ENCODE data around the gene FGF14.

Gene FGF14

DNA sequence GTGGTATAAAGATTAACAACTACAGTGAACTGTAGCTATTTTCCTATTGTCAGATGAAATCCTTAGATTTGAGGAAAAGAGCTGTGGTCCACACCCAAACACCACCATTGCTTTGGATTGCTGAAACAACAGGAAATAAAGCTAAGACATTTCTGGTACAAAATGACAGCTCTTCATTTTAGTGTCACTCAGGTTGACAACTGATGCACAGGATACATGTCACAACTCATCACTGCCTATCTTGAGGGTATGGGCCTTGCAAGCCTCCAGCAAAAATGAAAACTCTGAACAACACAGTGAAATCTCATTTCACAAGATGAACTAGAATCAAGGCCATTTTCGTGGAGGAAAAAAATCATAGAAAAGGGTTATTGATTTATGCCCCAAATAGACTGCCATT lies 609.7 kb downstream of the FGF14 start:
- DNase-seq (ENCODE audit: low read depth in 2 of 2), result no peak

DNA sequence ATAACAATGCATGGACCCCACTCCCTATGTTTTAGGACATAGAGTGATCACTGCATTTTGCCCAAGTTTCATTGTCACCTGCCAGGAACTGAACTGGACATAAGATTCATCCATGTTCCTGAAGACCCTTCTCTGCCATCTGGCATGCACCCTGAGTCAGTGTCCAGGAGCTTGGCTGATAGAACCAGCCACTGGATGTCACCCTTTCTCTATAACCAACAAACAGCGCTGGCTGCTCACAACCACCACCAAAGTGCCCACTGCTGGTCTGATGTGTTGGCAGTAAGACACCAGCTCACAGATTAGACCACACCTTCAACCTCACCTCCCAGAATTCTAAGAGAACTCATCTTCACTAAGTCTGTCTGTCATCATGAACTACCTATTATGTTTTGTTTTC lies 616.0 kb downstream of the FGF14 start:
- DNase-seq (ENCODE audit: low read depth in 2 of 2), result no peak

DNA sequence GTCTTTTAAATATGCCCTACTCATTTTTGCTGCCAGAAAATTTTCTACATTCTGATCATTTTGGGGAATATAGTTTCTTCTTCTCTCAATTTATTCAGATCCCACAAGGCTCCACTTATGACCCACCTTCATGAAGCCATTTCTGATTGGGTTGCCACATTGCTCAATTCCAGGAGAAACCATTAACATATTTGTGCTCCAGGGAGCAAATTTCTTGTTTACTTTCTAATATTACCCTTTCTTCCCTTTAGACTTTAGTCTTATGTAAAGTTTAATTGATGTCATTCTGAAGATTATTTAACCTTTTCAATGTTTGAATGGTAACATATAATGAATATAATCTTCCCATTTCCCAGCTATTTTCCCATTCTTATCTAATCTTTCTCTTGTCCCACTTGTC lies 617.5 kb downstream of the FGF14 start:
- no peak for DNase-seq (ENCODE audit: low read depth in 2 of 2)

DNA sequence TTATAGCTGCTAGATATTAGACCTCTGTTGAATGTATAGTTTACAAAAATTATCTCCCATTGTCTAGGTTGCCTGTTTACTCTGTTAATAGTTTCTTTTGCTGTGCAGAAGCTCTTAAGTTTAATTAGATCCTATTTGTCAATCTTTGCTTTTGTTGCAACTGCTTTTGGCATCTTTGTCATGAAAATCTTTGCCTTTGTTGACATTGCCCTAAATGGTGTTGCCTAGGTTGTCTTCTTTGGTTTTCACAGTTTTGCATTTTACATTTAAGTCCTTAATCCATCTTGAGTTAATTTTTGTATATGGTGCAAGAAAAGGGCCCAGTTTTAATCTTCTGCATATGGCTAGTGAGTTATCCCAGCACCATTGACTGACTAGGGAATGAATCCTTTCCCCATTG lies 618.3 kb downstream of the FGF14 start:
- DNase-seq (ENCODE audit: low read depth in 2 of 2), result no peak

DNA sequence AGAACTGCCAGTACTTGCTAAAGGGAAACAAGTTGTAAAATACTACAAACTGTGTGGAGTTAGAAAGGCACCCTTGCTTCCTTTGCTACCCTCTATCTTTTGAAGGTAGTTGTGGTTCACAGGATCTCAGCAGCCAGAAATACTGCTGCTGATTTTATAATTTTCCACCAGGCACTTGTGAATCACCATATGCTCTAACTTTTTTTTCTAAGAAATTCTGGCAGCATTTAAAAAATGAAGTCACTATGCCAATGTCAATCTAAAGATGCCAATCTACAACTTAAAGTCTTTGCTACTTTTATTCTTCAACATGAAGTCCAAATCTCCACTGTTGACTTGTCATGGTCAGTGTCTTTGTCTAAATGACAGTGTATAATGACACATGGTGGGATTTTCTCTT lies 621.6 kb downstream of the FGF14 start:
- no peak for DNase-seq (ENCODE audit: low read depth in 2 of 2)

DNA sequence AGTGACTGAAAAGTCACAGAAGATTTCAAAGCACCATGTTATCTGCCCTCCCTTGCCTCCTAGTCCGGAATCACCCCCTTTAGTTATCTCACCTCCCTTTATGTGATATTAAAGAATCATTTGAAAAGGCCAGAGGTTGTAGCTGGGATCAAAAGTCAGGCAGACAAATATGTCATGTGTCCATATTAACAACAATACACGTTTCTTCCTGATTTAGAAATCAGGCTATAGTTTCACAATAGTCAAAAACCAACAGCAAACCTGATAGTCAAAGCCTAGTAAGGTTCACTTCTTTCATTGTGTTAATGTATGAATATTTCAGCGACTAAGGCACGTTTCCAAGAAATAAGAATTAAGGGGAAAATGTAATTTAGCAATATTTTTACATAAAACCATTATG lies 622.7 kb downstream of the FGF14 start:
- no peak for DNase-seq (ENCODE audit: low read depth in 2 of 2)

DNA sequence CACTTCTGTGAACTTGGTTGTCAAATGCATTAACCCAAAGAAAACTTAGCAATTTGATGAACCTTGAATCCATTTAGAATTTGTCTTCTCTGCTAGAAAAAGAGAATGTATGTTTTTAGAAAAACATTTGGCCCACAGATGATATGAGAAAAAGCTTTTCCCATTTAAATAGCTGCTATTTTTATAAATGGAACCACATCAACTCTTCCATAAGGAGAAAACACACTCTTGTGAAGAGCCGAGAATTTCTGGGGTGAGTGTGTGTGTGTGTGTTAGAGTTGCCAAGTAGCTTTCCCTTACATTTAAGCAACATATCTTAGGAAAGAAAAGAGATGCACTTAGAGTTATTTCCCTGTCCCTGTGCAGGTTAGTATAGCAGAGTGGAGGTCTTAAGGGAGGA lies 626.6 kb downstream of the FGF14 start:
- DNase-seq (ENCODE audit: low read depth in 2 of 2), result no peak

DNA sequence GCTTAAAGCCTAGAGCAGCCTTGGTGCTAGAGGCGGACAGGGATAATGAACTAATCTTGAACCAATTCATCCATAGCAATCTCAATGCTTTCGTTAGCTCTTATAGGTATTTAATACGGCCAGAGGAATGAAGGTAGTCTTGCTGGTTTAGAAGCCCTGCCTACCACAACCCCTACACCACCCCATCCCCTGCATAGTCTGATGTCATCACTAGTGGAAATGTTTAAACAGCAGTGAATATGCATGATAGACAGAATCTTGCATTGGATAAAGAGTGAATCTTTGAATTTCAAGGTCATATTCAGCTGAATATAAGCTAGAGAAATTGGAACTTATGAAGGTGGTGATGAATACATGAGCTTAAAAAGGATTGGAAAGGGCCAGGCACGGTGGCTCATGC lies 627.5 kb downstream of the FGF14 start:
- no peak for DNase-seq (ENCODE audit: low read depth in 2 of 2)

DNA sequence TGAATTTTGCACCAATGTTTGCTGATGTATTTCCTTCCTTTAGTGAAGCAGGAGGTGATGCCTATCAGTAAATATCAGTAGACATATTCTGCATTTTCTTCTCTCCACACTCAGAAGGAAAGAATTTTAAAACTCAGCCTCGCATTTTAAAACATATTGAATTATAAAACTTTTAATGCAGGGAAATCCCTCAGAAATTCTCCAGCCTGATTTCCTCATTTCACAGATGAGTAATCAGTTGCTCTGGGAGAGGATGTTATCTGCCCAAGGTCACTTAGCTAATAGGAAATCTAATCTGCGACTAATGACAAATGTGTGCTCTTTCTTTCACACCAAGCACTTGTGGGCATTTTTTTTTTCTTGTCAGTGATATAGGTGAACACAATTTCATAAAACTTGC lies 628.8 kb downstream of the FGF14 start:
- no peak for DNase-seq (ENCODE audit: low read depth in 2 of 2)

DNA sequence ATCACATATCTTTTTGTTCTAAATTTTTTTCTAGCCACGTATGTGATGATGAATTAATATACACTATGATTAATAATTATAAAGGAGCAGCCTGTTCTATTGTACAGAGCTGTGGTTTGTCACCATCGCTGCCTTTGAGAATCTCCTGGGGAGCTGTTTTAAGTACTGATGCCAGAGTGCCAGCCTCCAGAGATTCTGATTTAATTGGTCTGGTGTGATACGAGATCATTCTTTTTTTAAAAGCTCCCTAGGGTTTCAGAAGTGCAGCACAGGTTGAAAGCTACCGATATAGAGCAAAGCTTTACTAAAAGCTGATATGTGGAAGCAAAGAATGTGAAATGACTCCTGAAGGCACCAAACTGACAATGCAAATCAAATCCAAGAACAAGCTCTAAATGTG lies 634.7 kb downstream of the FGF14 start:
- DNase-seq (ENCODE audit: low read depth in 2 of 2), result no peak

DNA sequence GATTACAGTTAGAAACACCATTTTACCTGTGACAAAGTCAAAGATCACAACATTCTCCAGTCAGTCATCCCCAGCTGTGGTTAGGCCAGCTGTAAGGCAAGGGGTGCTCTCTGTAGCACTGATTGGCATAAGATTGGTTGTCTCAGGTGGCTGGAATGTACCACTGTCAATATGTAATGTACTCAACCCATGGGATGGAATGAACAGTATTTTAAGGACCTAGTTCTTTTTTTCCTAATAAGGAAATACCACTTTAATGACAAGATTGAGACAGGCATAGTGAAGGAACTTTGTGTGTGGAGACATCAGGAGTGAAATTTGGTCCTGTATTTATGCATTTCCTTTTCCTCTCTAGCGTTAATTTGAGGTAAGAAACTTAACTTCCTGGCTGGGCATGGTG lies 638.7 kb downstream of the FGF14 start:
- no peak for DNase-seq (ENCODE audit: low read depth in 2 of 2)

DNA sequence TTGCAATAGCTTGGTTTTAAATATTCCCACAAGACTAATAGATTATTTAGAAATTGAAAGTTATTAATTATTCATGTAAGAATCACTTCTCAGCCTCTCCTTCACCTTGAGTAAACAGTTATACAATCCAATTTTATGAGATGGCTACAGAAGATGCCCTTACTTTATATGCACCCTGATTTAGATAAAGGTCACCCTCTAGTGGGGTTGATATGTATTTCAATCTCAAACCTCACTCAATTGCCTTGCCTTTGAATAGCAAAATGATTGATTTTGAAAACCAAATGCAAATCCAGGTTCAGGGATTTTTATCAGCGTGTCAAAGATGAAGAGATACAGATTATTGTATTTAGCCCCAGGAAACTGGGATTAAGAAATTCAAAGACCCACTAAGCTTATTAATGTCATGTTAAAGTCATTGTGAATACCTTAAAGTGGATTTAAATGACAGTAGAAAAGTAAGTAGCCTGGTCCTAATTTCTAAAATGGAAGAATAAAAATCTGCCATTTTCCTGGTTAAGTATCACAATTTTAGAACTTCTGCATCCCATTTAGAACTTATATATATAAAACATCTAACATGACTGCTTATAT lies 644.3 kb downstream of the FGF14 start:
- no peak for DNase-seq (ENCODE audit: low read depth in 2 of 2)

DNA sequence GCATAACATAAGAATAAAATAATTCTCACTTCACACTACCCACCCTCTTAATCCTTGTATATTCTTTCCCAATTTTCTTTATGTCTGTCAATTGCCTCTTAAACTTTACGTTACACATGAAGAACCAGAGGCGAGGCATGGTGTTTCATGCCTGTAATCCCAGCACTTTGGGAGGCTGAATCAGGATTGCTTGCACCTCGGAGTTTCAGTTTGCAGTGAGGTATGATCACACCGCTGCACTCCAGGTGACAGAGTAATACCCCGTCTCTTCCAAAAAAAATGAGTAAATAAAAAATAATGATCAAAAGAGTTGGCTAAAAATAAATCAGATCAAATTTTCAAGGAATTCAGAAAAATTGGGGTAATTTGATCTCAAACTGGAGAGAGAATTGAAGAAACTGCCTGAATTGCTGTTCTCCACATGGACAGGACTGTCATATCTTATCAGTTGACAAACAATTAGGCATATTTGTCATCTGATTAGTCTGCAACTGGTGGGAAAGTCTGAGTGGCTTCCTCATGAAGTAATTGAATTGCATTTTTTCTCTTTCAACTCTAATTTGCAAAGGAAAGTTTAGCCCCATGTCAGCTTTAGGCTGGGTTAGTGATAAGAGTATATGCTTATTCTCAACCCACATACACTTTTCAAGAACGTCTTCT lies 646.5 kb downstream of the FGF14 start:
- no peak for DNase-seq (ENCODE audit: low read depth in 2 of 2)

DNA sequence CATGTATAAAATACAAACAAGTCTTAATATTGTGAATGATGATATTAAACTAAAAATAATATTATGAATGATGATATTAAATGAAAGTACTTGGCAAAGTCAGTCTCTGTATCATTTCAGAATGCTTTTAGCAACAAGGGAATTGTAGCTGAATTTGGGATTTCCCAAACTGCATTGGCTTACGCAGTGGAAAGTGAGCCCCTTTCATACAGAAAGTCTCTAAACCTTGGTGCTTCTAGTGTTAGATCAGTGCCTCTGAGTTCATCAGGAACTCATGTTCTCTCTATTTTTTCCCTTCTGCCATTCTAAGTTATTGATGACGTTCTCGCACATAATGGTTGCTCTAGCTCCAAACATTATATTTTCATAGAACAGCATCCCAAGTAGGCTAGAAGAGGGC lies 649.4 kb downstream of the FGF14 start:
- no peak for DNase-seq (ENCODE audit: low read depth in 2 of 2)

DNA sequence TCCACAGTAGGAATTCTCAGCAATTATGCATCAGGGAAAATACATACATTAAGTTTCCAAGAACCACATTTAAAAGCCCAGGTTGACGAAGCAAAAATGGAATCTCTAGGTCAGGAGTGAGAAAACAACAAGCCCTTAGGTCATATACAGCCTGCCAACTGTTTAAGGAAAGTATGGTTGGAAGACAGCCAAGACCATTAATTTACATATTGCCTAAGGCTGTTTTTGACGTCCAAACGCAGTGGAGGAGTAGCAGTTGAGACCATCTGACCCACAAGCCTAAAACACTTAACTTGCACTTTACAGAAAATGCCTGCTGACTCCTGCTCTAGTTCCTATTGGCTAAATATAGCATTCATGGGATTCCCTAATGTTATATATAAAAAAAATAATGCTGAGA lies 650.4 kb downstream of the FGF14 start:
- no peak for DNase-seq (ENCODE audit: low read depth in 2 of 2)

DNA sequence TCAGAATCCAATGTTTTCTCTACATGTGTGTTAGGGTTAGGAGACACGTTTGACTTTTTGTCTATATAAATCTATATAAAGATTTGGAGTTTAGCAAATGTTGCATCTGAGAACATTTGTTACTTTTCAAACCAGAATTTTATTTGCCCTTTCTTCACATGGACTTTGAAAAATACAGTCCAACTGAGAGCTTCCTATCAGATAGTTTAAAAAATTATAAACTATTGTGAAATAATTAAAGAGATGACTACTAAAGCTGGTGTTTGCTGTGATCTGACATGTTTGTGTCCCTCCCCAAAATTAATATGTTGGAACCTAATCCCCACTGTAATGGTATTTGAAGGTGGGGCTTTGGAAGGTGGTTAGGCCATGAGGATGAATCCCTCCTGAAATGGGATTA lies 652.3 kb downstream of the FGF14 start:
- DNase-seq (ENCODE audit: low read depth in 2 of 2), result no peak

DNA sequence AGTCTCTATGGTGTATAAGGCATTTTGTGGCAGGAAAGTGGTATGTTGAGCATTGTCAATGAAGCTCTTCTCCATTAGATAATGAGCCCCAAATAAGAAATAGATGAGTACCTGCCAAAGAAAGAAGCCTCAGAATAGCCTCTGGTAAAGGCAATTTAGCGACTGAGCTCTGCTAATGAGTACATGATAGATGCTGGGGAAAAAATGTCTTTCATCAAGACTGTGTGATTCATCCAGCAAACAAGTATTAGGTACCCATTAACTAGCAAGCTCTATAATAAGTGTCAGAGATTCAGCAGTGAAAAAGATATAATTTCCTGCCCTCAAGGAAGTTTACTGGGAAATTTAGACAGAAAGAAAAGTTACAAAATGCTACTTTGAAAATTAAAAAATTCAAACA lies 654.8 kb downstream of the FGF14 start:
- DNase-seq (ENCODE audit: low read depth in 2 of 2), result no peak

DNA sequence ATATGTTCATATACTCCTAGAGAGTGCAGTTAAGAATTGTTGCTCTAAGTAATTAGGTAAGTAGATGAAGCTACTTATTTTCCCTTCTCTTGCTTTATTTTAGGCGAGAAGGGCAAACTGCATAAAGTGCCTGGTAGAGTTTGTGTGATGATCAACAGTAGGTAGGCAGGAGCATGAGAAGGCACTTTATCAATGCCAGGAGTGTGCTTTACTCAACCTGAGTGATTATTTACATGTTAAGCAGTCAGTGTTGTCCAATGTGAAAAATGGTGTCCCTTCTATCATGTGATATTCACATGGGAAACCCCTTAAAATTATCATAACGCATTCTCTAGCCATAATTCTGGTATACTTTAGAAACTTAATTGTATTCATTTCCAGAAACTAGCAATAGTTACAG lies 655.3 kb downstream of the FGF14 start:
- DNase-seq (ENCODE audit: low read depth in 2 of 2), result no peak

DNA sequence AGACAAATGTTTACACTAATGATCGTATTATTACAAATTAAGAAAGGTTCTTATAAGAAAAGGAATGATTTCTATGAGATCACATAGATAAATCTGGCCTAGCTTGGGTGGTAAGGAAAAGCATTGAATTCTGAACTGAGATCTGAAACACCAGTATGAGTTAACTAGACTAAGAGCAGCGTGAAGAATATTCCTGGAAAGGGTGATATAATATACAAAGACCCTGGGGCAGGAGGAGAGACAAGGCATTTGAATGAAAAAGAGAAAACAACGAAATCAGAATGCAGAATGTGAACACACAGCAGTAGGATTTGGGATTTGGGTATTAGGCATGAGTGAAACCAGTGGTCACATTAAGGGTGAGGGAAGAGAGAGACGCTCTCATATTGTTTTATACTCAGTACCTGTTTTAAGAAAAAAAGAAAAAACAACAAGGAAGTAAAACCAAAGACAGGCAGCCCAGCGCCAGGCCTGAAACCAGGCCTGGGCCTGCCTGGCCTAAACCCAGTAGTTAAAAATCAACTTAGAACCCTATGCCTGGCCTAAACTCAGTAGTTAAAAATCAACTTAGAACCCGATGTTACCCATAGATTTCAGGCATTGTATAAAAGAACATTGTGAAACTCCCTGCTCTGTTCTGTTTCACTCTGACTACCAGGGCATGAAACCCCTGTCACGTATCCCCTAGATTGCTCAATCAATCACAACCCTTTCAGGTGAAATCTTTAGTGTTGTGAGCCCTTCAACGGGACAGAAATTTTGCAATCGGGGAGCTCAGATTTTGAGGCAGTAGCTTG lies 662.3 kb downstream of the FGF14 start:
- no peak for DNase-seq (ENCODE audit: low read depth in 2 of 2)

DNA sequence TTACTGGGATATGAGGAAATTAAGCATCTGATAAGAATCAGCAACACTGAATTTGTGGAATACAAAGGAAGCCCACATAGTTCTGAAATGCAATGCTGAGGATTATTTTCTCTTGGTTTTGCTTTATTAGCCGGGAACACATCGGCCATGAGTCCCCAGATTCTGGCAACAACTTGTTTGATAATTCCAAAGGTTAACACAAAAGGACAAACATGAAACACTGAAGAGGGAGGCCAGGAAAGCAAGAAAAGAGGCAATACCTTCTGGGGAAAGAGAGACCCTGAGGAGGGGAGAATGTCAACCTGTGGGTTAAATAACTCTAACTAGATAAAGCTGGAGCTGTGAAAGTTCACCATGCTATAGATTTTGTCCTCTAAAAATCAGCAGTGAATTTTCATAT lies 663.5 kb downstream of the FGF14 start:
- DNase-seq (ENCODE audit: low read depth in 2 of 2), result no peak

DNA sequence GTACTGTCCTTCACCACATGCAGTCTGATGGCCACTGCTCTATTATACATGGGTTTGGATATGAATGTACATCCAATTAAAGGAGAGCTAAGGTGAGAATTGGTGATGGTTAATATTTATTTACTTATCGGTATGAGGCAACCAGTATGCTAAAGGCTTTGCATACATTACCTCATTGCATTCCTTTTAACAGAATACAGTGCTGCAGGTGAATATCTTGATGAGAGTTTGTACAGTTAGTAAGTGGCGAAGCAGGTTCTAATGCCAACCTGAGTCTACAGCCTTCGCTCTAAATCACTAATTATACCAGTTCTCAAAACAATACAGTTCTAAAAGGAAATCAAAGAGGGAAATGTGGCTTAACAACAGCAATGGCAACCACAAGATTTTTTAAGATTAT lies 665.3 kb downstream of the FGF14 start:
- DNase-seq (ENCODE audit: low read depth in 2 of 2), result no peak

DNA sequence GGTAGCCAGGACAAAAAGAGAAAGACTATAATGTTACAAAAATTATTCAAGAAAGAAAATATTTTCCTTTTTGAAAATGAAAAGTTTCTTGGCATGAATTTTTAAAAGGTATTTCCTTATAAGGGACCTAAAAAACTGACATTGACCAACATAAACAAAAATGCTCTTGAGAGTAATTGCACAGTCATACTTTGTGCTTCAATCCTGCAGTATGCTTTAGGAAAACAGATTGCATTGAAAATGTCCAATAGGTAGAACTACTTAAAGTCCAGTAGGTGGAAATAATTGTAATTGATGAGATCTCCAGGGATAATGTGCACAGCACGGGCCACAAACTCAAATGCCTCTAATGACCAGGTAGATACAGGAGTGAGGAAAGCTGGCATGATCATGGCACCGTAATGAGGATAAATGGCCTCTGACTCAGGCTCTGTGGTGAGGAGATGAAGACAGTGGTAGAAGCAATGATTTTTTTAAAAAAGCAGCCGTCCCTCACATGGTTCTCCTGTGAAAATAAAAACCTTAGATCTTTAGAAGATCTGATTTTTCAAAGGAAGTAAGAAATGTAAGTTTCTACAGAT lies 671.3 kb downstream of the FGF14 start:
- no peak for DNase-seq (ENCODE audit: low read depth in 2 of 2)

DNA sequence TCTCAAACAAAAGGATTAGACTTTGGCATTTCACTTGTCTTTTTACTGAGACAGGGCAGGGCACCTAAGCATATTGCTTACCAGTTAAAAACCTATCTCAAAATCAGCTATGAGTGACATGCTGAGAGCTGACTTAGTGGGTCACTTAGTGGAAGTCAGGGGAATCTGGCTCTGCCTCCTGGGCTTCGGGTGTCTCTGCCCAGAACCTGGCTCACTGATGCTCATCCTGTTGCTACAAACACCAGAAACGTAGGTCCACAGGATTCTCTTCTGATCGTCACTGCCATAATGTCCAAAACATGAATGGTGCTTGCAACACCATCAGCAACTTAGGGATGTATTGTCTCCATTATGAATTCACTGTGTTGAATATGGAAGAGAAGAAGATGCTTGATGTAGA lies 673.2 kb downstream of the FGF14 start:
- DNase-seq (ENCODE audit: low read depth in 2 of 2), result no peak
